GM12874 (cell line): Measurements from ENCODE around the gene PSMD5.

Experiments
- CTCF ChIP-seq: IDR thresholded peaks from 2 replicates; pipeline ENCODE4 v1.5.1; 2011; ENCODE audit warnings: low read depth, mild to moderate bottlenecking, control low read depth, low read length, moderate library complexity; ENCODE audit not compliant: insufficient read depth

The PSMD5 gene

GRCh38 chr9:120839146-120839545 lies 3.6 kb downstream of the PSMD5 start:
- no peak for TF ChIP-seq CTCF

GRCh38 chr9:120837921-120838320 lies 4.8 kb downstream of the PSMD5 start:
- no peak for TF ChIP-seq CTCF

- no peak for TF ChIP-seq CTCF
Measured at GRCh38 chr9:120833325-120833724, 9.4 kb downstream of the PSMD5 start.

GRCh38 chr9:120832807-120833206 lies 9.9 kb downstream of the PSMD5 start:
- TF ChIP-seq CTCF: no peak

- no peak for TF ChIP-seq CTCF
Measured at GRCh38 chr9:120830865-120831264, 11.9 kb downstream of the PSMD5 start.

GRCh38 chr9:120830151-120830550 lies 12.6 kb downstream of the PSMD5 start:
- no peak for TF ChIP-seq CTCF

GRCh38 chr9:120829650-120830049 lies 13.1 kb downstream of the PSMD5 start:
- TF ChIP-seq CTCF: no peak

- TF ChIP-seq CTCF: no peak
Measured at GRCh38 chr9:120820095-120820494, 22.6 kb downstream of the PSMD5 start.
